Stimulated activated CD4-positive, alpha-beta T cell treated with anti-CD3 and anti-CD28 coated beads, Interleukin-4, amount 100 ng/mL, for 48 hours (primary cell): ENCODE measurements around the gene SLC12A9.
"Not testable (repeated sequence)": the region's sequence is repeated elsewhere in the genome, so short reads cannot be mapped to it uniquely, and the experiment has no call there.

Experiments
- DNase-seq, 2 donors: peaks; one replicate each; pipeline ENCODE4 v3.0.0-alpha.2; 2020; ENCODE audit warnings: low read depth in 2 of 2

Gene SLC12A9

GRCh38 chr7:100895956-100896731 is 43.6 kb downstream of the SLC12A9 start:
- no peak for DNase-seq

GRCh38 chr7:100896732-100897608 is 44.5 kb downstream of the SLC12A9 start:
- DNase-seq = peak in 1 of 2 donors; percentile 63

DNA sequence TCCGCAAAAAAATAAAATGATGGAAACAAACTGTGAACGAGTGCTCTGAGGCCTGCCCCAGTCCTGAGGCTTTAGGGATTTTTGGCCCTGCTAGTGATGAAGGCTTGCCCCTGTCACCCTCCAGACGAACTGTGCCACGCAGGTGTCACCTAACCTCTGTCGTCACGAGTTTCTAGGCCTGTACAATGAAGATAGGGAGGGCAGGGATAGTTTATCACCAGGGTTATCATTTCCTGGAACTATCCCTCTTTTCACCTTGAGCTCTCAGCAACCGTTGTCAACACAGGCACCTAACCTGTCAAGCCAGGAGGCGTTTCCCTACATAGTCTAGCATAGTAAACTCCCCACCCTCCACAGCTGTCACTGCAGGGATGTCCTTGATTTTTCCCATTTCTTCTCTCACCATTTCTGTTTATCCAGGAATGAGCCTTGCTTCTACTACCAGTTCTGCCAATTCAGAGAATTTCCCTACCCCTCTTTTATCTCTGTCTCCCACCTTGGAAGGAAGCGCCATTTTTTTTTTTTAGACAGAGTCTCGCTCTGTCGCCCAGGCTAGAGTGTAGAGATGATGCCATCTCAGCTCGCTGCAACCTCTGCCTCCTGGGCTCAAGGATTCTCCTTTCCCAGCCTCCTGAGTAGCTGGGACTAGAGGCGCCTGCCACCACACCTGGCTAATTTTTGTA is 45.4 kb downstream of the SLC12A9 start:
- no peak for DNase-seq

- no peak for DNase-seq
Measured at GRCh38 chr7:100899432-100899831, 46.9 kb downstream of the SLC12A9 start.

DNA sequence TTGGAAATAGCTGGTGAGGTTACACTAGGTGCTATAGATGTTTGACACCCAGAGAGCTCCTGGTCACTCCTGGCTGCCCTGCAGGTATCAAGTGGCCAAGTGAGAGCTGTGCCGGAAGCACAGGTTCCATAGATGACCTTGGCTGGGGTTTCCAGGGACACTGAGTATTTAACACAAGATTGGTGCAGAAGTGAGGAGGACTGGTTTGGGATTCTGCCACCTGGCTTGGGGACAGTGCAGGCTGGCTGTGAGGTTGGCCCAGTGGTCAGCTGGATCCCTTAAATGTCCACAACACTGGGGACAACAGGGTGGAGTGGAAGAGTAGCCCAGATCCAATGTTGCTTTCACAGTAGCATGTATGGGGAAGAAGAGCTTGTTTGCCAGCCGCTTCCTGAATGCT is 48.5 kb downstream of the SLC12A9 start:
- no peak for DNase-seq

- no peak for DNase-seq
Measured at GRCh38 chr7:100901921-100902332, 49.4 kb downstream of the SLC12A9 start.

- DNase-seq = no peak
Measured at GRCh38 chr7:100902638-100903037, 50.1 kb downstream of the SLC12A9 start.

DNA sequence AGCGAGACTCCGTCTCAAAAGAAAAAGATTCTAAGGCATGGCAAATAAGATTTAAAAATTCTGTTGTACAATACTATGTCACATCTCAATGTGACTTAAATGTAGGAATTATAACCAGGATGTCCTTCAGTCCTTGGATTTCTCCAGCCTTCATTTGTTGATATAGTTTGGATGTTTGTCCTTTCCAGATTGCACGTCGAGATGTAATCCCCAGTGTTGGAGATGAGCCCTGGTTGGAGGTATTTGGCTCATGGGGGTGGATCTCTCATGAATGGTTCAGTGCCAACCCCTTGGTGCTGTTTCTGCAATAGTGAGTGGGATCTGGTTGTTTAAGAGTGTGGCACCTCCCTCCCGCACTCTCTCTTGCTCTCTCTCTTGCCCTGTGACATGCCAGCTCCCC is 56.0 kb downstream of the SLC12A9 start:
- DNase-seq = no peak

GRCh38 chr7:100910443-100910842 is 57.9 kb downstream of the SLC12A9 start:
- not testable (repeated sequence) for DNase-seq

GRCh38 chr7:100911484-100911883 is 59.0 kb downstream of the SLC12A9 start:
- DNase-seq = no peak

GRCh38 chr7:100914208-100914878 is 61.8 kb downstream of the SLC12A9 start:
- DNase-seq = no peak

DNA sequence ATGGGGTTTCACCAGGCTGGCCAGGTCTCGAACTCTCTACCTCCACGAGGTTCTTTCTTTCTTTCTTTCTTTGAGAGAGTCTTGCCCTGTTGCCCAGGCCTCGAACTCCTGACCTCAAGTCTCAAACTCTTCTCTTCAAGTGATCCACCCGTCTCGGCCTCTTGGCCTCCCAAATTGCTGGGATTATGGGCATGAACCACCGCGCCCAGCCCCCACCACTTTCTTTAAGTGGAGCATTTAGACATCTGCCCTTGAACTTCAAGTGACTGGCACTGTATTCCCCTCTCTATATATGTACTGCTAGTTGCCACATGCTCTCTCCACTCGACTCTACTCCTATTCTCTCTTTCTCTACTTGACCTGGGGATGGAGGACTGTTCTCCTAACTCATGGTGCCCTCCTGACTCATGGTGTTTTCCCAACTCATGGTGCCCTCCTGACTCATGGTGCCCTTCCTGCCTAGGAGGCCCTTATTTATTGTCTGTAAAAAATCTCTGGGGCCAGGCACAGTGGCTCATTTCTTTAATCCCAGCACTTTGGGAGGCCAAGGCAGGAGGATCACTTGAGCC is 62.5 kb downstream of the SLC12A9 start:
- no peak for DNase-seq
